GM12891 (cell line): ENCODE data around the gene STAT4.
A peak's percentile ranks its signal among the peaks of the same experiment; 100 is the strongest.

Experiments
- DNase-seq: peaks from one replicate; pipeline ENCODE4 v3.0.0; 2011; ENCODE audit warnings: low spot score; ENCODE audit not compliant: insufficient read length
- FAIRE-seq: peaks from 2 replicates; lab custom pipeline; 2011; peaks lifted over from hg19 to GRCh38; lab: Jason Lieb, UNC
- PAX5 ChIP-seq: IDR thresholded peaks from 2 replicates; pipeline ENCODE4 v1.6.1; 2011; ENCODE audit warnings: low read length, moderate library complexity, mild to moderate bottlenecking; ENCODE audit not compliant: insufficient read depth, severe bottlenecking
- POLR2A ChIP-seq: IDR thresholded peaks from 2 replicates; pipeline ENCODE4 v1.6.1; 2011; ENCODE audit warnings: low read depth, low read length, control low read depth
- POLR2AphosphoS5 ChIP-seq: IDR thresholded peaks from 2 replicates; pipeline ENCODE4 v1.6.1; 2011; ENCODE audit warnings: low read depth, low read length, control low read depth
- POU2F2 ChIP-seq: IDR thresholded peaks from 2 replicates; pipeline ENCODE4 v1.6.1; 2011; ENCODE audit warnings: low read depth, mild to moderate bottlenecking, control low read depth, low read length, moderate library complexity
- SPI1 ChIP-seq: IDR thresholded peaks from 2 replicates; pipeline ENCODE4 v1.6.1; 2011; ENCODE audit warnings: low read depth, low read length, control low read depth
- TAF1 ChIP-seq: IDR thresholded peaks from 2 replicates; pipeline ENCODE4 v1.6.1; 2011; ENCODE audit warnings: low read depth, low read length, control low read depth

Gene STAT4

DNA sequence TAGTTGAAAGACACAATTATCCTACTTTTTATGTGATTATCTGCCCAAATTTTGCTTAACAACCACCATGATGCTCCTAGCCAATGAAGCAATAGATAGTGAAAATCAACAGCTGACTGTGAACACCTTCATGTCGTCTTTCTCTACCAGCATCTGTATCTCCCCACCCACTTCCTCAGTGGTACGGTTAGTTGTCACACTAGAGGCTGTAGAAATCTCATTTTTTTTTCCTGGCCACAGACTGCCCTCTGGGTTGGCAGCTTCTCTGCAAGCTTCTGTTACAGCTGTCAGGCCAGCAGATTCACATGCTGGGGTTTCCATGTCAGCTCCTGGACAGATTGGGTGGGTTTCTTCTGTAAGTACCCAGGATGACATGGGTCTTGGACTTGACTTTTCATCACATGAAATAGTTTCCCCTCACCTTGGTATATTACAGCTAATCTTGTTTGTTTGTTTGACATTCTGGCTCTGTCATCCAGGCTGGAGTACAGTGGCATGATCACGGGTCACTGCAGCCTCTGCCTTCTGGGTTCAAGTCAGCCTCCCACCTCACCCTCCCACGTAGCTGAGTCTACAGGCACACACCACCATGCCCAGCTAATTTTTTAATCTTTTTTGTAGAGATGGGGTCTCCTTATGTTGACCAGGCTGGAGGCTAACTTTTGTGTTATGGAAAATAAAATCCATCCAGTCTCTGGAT is 24.3 kb downstream of the STAT4 start:
- FAIRE-seq (no peak), DNase-seq (no peak)
- TF ChIP-seq POLR2AphosphoS5 (no peak), POLR2A (no peak), PAX5 (no peak), SPI1 (peak; percentile 29; the same call in 1 of the 2 replicates), POU2F2 (no peak), TAF1 (no peak)

DNA sequence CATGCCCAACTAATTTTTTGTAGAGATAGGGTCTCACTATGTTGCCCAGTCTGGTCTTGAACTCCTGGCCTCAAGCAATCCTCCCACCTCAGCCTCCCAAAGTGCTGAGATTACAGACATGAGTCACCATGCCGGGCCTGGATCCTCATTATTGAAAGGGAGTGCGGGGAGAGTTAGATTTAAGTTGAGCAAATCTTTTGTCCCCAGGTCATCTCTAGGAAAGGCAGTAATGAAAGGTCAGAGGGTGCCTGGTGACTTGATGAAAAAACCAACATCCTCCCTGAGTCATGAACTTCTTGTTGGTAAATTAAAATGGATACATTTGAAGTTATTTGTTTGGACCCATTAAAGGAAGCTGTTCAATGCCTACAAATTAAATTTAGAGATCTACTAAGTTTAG is 25.1 kb downstream of the STAT4 start:
- TF ChIP-seq SPI1, result no peak
- TF ChIP-seq TAF1, result no peak
- TF ChIP-seq POLR2AphosphoS5, result no peak
- TF ChIP-seq POU2F2, result no peak
- TF ChIP-seq POLR2A, result no peak
- no peak for TF ChIP-seq PAX5
- DNase-seq (no peak), FAIRE-seq (no peak)

DNA sequence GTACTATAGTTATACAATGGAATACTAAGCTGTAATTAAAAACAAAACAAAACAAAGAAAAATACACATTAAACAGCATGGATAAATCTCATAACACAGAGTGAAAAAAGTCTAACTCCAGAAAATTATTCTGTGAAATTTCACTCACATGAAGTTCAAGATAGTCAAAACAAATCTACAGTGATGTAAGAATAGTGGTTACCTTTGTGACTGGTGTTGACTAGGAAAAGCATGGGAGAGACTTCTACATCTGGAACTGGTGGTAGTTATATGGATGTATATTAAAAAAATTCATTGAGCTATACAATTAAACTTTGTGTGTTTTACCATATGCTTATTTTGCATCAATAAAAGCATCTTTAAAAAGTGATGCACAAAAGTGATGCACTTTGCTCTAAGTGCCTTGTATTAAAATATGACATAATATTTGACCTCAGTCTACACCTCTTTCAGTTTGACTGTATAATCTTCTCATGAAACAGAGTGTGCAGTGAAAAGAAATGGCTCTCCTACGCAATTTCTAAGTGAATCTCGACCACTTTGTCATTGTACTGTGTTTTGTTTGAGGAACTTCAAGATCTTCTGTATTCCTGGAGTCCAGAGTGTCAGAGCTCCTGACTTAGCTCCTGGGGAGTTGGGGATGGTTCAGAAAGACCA is 28.0 kb downstream of the STAT4 start:
- FAIRE-seq, result no peak

DNA sequence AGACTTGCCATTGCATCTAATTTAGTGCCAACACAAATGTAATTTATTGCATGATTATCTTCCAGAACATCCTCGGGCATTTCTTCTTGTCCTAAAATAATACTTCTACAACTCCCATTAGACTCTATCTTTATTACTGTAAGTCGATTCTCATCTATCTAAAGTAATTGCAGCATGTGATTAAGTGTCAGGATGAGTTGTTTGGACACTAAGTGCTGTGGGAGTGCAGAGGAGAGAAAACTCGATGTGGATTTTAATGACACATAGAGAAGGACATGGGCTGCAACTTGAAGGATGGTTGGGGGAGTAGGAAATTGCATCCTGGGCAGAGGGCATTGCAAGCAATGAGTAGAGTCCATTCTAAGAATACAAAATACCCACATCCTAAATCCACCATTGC is 33.5 kb downstream of the STAT4 start:
- FAIRE-seq (no peak), DNase-seq (no peak)
- TF ChIP-seq POU2F2 (no peak), POLR2AphosphoS5 (no peak), SPI1 (no peak), POLR2A (no peak), PAX5 (no peak), TAF1 (no peak)

More for the DNA sequence above, 28.0 kb downstream of the STAT4 start:
- TF ChIP-seq POU2F2 (no peak), POLR2AphosphoS5 (no peak), TAF1 (no peak), SPI1 (no peak), PAX5 (no peak), POLR2A (no peak)
- DNase-seq, result no peak

DNA sequence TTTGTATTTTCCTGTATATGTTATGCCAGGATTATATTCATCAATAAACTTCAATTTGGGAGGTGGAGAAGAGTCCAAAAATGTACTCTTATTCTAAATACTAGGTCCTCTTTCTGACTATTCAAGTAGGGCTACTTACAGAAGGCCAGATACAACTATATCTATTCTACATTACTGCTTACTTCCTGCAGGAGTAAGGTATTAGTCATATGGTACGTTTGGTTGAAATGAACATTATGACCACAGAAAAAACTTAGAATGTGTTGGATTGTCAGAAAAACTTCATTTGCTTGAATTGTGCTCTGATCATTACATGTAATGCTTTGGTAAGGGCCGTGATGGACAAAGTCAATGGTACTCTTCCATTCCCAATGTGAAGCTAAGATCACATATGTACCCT is 35.0 kb downstream of the STAT4 start:
- TF ChIP-seq POU2F2 (no peak), SPI1 (no peak), PAX5 (no peak), TAF1 (no peak), POLR2A (no peak)
- FAIRE-seq, result peak; percentile 66

DNA sequence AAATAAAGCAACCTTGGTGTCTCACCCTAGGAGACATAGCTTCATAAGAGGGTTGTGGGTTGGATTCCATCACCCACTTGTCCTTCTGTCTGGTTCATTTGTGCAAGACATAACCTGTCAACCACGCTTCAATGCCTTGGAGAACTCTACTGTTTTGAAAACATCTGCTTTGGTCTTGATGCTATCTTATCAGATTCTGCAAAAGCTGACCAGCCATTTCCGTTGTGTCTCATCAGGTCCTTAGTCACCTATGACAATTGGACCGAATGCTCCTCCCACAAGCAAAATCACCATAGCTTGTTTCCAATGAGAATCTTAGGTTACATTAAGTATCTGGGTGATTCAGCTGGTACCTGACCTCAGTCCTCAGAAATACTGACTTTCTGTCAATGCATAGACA is 35.4 kb downstream of the STAT4 start:
- TF ChIP-seq PAX5 (no peak), POLR2A (no peak), POLR2AphosphoS5 (no peak), POU2F2 (no peak), TAF1 (no peak), SPI1 (no peak)
- FAIRE-seq (peak; percentile 85), DNase-seq (no peak)

More for the DNA sequence above, 35.0 kb downstream of the STAT4 start:
- no peak for DNase-seq

DNA sequence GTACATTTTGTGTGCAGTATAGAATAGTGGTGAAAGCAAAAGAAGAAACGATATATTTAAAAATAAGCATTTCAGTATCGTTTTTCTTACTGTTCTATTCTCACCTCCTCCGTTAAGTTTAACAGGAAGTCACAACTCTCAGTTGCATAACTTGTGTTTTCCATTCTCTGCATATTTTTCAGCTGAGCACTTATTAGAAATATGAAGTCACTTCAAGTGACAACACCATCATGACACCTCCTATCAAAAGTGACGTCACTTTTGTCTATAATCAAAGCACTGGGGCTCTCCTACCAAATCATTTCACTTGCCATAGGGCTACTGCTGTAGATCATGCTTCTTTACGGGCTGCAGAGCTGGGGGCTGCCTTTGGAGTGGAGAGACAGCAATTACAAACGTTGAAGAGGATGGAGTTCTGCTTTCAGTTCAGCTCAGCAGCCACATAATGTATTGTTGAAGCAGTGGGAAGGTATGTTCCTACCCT is 36.3 kb downstream of the STAT4 start:
- FAIRE-seq (peak; percentile 52), DNase-seq (no peak)
- peak; percentile 76 for TF ChIP-seq SPI1
- no peak for TF ChIP-seq POU2F2
- TF ChIP-seq POLR2AphosphoS5, result no peak
- TF ChIP-seq PAX5, result no peak

DNA sequence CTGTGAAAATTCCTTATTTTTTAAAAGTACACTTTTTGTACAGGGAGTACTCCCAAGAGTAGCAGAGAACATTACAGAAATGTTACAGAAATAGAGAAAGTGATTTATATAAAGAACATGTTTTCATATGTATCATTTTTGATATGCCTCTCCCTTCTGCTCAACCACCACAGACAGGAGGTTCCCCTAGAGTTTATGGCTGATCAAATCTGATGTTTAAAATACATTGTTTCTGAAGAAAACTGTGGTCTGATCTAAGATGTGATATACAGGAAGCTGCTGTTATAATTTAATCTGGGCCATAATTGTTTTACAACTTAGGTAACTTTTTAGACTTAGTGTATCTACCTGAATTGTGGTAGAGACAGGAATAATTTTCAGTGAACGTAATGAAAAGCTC is 37.0 kb downstream of the STAT4 start:
- DNase-seq, result no peak
- TF ChIP-seq POU2F2, result no peak
- TF ChIP-seq PAX5, result no peak
- FAIRE-seq, result peak; percentile 26

DNA sequence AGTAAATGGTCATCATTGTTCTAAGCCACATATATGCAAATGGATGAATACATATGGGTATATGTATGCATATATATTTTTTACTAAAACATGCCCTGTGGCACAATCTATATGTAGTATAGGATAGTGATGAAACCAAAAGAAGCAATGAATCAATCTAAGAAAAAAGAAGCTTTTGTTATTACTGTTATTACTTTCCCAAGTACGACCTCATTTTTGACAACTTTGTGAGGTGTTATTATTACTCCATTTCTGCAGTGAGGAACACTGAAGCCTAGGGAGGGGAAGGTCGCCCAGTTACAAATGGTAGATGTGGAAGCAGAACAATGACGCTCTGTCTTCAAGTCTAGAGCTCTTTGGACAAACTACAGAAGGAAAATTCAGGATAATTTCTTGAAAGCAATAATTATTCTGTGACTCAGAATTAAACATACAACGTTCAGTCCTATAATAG is 38.3 kb downstream of the STAT4 start:
- FAIRE-seq (no peak), DNase-seq (no peak)
- TF ChIP-seq POLR2AphosphoS5 (no peak), POLR2A (no peak)

DNA sequence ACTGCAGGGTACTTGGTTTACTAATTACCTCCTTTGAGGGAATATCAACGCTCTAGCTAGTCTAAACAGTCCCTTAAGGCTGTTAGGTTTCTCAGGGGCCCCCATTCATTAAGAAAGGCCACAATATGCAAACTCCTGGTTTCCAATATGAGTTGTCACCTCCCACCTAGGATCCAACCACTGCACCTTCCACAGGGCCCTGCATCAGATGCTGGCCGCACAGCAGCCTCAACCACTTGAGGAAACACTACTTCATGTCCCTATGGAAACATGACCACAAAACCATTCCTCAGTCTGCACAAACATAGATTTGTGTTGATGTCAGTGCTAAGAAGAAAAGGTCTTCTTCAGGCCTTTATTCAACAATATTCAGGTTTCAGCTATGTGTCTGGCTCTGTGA is 40.9 kb downstream of the STAT4 start:
- DNase-seq, result no peak
- FAIRE-seq, result peak; percentile 65

DNA sequence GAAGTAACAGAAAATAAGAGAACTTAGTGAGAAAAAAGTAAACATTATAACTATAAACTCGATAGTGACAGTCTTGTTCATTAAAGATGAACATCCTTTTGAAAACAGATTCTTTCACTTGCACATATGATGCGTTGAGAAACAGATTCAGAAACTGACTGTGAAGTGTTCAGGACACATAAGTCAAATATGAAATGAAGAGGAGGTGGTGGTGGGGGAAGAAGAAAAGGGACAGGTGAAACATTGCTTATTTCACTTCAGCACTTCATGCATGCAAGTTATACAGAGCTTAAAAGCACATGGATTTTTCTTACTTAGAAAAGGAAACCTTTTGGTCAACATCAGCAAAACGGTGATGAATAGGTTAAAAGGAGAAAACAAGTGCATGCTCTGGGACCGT is 42.5 kb downstream of the STAT4 start:
- TF ChIP-seq PAX5 (no peak), POLR2A (no peak), POLR2AphosphoS5 (no peak), POU2F2 (no peak), TAF1 (no peak), SPI1 (no peak)
- DNase-seq (no peak), FAIRE-seq (peak; percentile 16)

More for the DNA sequence above, 40.9 kb downstream of the STAT4 start:
- TF ChIP-seq SPI1 (no peak), POU2F2 (peak; percentile 97), PAX5 (no peak)
